ENCODE results near the gene TLN1. TPM values are rescaled to one million over a fixed set of nuclear protein-coding genes. Genes with fewer than 3 reads are reported as not detected.

TLN1 gene
- total and polyA plus RNA-seq, 2 experiments from 2014 or later = 198 to 527 TPM

- Histone ChIP-seq H2AFZ (no peak overlapping the region), H3K79me2 (ENCODE audit: insufficient read depth) (peaks cover 89% of the 10 kb centered on the region), H3K9me3 (ENCODE audit: low read depth) (no peaks in the 10 kb centered on the region), H3K27ac (peak overlapping the region; percentile 89), H3F3A (ENCODE audit: insufficient read depth) (peaks cover 62% of the 10 kb centered on the region), H3K36me3 (ENCODE audit: low read depth) (peaks cover 22% of the 10 kb centered on the region), H3K9ac (peak overlapping the region; percentile 95), H3K27me3 (replicated peaks; ENCODE audit: insufficient read depth) (no peaks in the 10 kb centered on the region), H3K4me3 (peak overlapping the region; percentile 96), H4K20me1 (ENCODE audit: insufficient read depth) (no peaks in the 10 kb centered on the region), H3K9me2 (ENCODE audit: insufficient read depth) (no peaks in the 10 kb centered on the region), H3K4me1 (ENCODE audit: insufficient read depth) (peaks cover 37% of the 10 kb centered on the region), H3K4me2 (ENCODE audit: unreplicated experiment) (peak overlapping the region; percentile 100)
- peak; percentile 93 for DNase-seq
- TF ChIP-seq EZH2 (IDR thresholded peaks at IDR 0.05; ENCODE audit: insufficient read depth, poor library complexity, severe bottlenecking) (no peak), EZH2phosphoT487 (IDR thresholded peaks at IDR 0.05; ENCODE audit: insufficient read depth, low read depth) (no peak)
- in situ Hi-C loops (cut with MboI) = no loop called here
- WGBS, 2 experiments (ENCODE audit: low coverage in 1 of 2, low lambda C conversion rate in 2 of 2, missing lambda C conversion rate in 2 of 2) = 0 to 1% methylated on average over 10 of the region's 10 CpGs
Measured at GRCh38 chr9:35728041-35728971, 3.7 kb downstream of the TLN1 start.

- no peaks in the 10 kb centered on the region for H3K9me2 ChIP-seq (ENCODE audit: insufficient read depth)
- peaks cover 89% of the 10 kb centered on the region for H3K79me2 ChIP-seq (ENCODE audit: insufficient read depth)
- in situ Hi-C loops (cut with MboI) = no loop called here
- WGBS, 2 experiments (ENCODE audit: low coverage in 1 of 2, low lambda C conversion rate in 2 of 2, missing lambda C conversion rate in 2 of 2) = 15 to 20% methylated on average over 5 of the region's 5 CpGs
- TF ChIP-seq EZH2 (IDR thresholded peaks at IDR 0.05; ENCODE audit: insufficient read depth, poor library complexity, severe bottlenecking) (no peak), EZH2phosphoT487 (IDR thresholded peaks at IDR 0.05; ENCODE audit: insufficient read depth, low read depth) (no peak)
- H3K4me1 ChIP-seq (ENCODE audit: insufficient read depth) = peaks cover 37% of the 10 kb centered on the region
- H3F3A ChIP-seq (ENCODE audit: insufficient read depth) = peaks cover 61% of the 10 kb centered on the region
- no peak overlapping the region for H2AFZ ChIP-seq
- peaks cover 29% of the 10 kb centered on the region for H3K36me3 ChIP-seq (ENCODE audit: low read depth)
- no peak for DNase-seq
- H3K4me3 ChIP-seq = peak overlapping the region; percentile 96
- peak overlapping the region; percentile 100 for H3K4me2 ChIP-seq (ENCODE audit: unreplicated experiment)
- no peaks in the 10 kb centered on the region for H4K20me1 ChIP-seq (ENCODE audit: insufficient read depth)
- no peaks in the 10 kb centered on the region for H3K9me3 ChIP-seq (ENCODE audit: low read depth)
- no peaks in the 10 kb centered on the region for H3K27me3 ChIP-seq (replicated peaks; ENCODE audit: insufficient read depth)
- H3K9ac ChIP-seq = peak overlapping the region; percentile 95
- peak overlapping the region; percentile 89 for H3K27ac ChIP-seq
Measured at GRCh38 chr9:35727676-35728040, 4.3 kb downstream of the TLN1 start.

- peak overlapping the region; percentile 100 for H3K4me2 ChIP-seq (ENCODE audit: unreplicated experiment)
- no peak overlapping the region for H2AFZ ChIP-seq
- no peaks in the 10 kb centered on the region for H3K9me3 ChIP-seq (ENCODE audit: low read depth)
- no peaks in the 10 kb centered on the region for H4K20me1 ChIP-seq (ENCODE audit: insufficient read depth)
- TF ChIP-seq EZH2phosphoT487 (IDR thresholded peaks at IDR 0.05; ENCODE audit: insufficient read depth, low read depth) (no peak), EZH2 (IDR thresholded peaks at IDR 0.05; ENCODE audit: insufficient read depth, poor library complexity, severe bottlenecking) (no peak)
- H3K4me3 ChIP-seq = peak overlapping the region; percentile 96
- in situ Hi-C loops (cut with MboI) = no loop called here
- no peaks in the 10 kb centered on the region for H3K9me2 ChIP-seq (ENCODE audit: insufficient read depth)
- peaks cover 60% of the 10 kb centered on the region for H3F3A ChIP-seq (ENCODE audit: insufficient read depth)
- peaks cover 95% of the 10 kb centered on the region for H3K79me2 ChIP-seq (ENCODE audit: insufficient read depth)
- no peaks in the 10 kb centered on the region for H3K27me3 ChIP-seq (replicated peaks; ENCODE audit: insufficient read depth)
- peaks cover 37% of the 10 kb centered on the region for H3K4me1 ChIP-seq (ENCODE audit: insufficient read depth)
- peak overlapping the region; percentile 89 for H3K27ac ChIP-seq
- peaks cover 36% of the 10 kb centered on the region for H3K36me3 ChIP-seq (ENCODE audit: low read depth)
- peak overlapping the region; percentile 95 for H3K9ac ChIP-seq
- DNase-seq = peak; percentile 66
- 77 to 79% methylated on average over 3 of the region's 3 CpGs for WGBS, 2 experiments (ENCODE audit: low coverage in 1 of 2, low lambda C conversion rate in 2 of 2, missing lambda C conversion rate in 2 of 2)
Measured at GRCh38 chr9:35726931-35727330, 5.1 kb downstream of the TLN1 start.

- no peak for DNase-seq
- Histone ChIP-seq H3K4me3 (no peak overlapping the region), H3K9ac (no peak overlapping the region), H3K27ac (no peak overlapping the region), H3K9me3 (ENCODE audit: low read depth) (no peaks in the 10 kb centered on the region), H3K4me1 (ENCODE audit: insufficient read depth) (peaks cover 35% of the 10 kb centered on the region), H2AFZ (no peak overlapping the region), H4K20me1 (ENCODE audit: insufficient read depth) (no peaks in the 10 kb centered on the region), H3K79me2 (ENCODE audit: insufficient read depth) (peaks cover 97% of the 10 kb centered on the region), H3K9me2 (ENCODE audit: insufficient read depth) (no peaks in the 10 kb centered on the region), H3K4me2 (ENCODE audit: unreplicated experiment) (no peak overlapping the region), H3K27me3 (replicated peaks; ENCODE audit: insufficient read depth) (no peaks in the 10 kb centered on the region), H3F3A (ENCODE audit: insufficient read depth) (peaks cover 61% of the 10 kb centered on the region), H3K36me3 (ENCODE audit: low read depth) (peaks cover 52% of the 10 kb centered on the region)
- 94 to 95% methylated on average over 11 of the region's 11 CpGs for WGBS, 2 experiments (ENCODE audit: low coverage in 1 of 2, low lambda C conversion rate in 2 of 2, missing lambda C conversion rate in 2 of 2)
- in situ Hi-C loops (cut with MboI) = no loop called here
- TF ChIP-seq EZH2phosphoT487 (IDR thresholded peaks at IDR 0.05; ENCODE audit: insufficient read depth, low read depth) = no peak
- no peak for TF ChIP-seq EZH2 (IDR thresholded peaks at IDR 0.05; ENCODE audit: insufficient read depth, poor library complexity, severe bottlenecking)
Measured at GRCh38 chr9:35725362-35725761, 6.6 kb downstream of the TLN1 start.
